Measurements from ENCODE around the gene INTS15. TPM values are rescaled to one million over a fixed set of nuclear protein-coding genes. Genes with fewer than 3 reads are reported as not detected.
A peak's percentile ranks its signal among the peaks of the same experiment; 100 is the strongest.

Gene INTS15
- total and polyA plus RNA-seq, 9 of the 15 experiments (the other 6 are each of a cell fraction or from before 2014, with no cell fraction given), result 0.52 to 28.9 (median 11.6) TPM

DNA sequence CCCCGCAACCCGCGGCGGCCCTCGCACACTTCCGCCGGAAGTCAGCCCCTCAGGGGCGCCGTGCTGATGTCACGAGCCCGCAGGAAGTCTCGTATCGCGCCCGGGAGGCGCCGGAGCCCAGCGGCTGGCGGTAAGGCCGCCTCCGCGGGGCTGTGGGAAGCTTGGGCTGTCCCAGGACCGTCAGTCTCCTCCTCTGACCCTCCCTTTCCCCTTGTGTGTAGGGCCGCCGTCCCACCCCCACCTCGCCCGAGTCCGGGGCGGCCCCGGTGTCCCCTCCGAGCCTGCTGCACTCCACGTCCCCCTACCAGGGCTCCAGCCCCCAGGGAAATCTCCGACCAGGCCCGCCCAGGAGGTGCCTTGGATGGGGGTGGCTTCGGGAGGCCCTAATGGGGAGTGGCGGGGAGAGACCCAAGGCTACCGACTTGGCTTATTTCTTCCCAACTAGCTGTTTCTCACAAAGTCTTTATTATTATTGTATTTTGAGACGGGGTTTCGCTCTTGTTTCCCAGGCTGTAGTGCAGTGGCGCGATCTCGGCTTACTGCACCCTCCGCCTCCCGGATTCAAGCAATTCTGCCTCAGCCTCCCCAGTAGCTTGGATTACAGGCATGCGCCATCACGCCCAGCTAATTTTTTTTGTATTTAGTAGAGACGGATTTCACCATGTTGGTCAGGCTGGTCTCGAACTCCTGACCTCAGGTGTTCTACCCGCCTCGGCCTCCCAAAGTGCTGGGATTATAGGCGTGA lies 12.3 kb upstream of the INTS15 start, which contains the start of gene ZDHHC4 (continued):
- TF ChIP-seq, protein P1, sequence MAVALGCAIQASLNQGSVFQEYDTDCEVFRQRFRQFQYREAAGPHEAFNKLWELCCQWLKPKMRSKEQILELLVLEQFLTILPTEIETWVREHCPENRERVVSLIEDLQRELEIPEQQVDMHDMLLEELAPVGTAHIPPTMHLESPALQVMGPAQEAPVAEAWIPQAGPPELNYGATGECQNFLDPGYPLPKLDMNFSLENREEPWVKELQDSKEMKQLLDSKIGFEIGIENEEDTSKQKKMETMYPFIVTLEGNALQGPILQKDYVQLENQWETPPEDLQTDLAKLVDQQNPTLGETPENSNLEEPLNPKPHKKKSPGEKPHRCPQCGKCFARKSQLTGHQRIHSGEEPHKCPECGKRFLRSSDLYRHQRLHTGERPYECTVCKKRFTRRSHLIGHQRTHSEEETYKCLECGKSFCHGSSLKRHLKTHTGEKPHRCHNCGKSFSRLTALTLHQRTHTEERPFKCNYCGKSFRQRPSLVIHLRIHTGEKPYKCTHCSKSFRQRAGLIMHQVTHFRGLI (CRISPR knock-in tag; IDR thresholded peaks at IDR 0.05), result no peak
- TF ChIP-seq MBD1 (CRISPR knock-in tag; IDR thresholded peaks at IDR 0.05) (no peak), DPF2 (IDR thresholded peaks at IDR 0.05) (peak; percentile 35; the same call in 1 of the 2 replicates), HDAC8 (tag; IDR thresholded peaks at IDR 0.05) (no peak), C11orf30 (IDR thresholded peaks at IDR 0.05; ENCODE audit: low read depth) (peak; percentile 78), POU5F1 (IDR thresholded peaks at IDR 0.05; ENCODE audit: borderline replicate concordance, low read depth, low read length, partially characterized antibody) (peak; percentile 31), DIDO1 (tag; IDR thresholded peaks at IDR 0.05; ENCODE audit: low read depth) (0 out of 2 replicates have a peak, but pooled peaks have one; percentile 43), SRSF3 (IDR thresholded peaks at IDR 0.05; ENCODE audit: insufficient read depth, low read length) (no peak), L3MBTL2 (IDR thresholded peaks at IDR 0.05) (peak; percentile 43), ETV1 (tag; conservative IDR thresholded peaks at IDR 0.05; ENCODE audit: low read depth) (peak; percentile 88), KDM4B (IDR thresholded peaks at IDR 0.05; ENCODE audit: borderline replicate concordance in 2 of 2, low read depth in 1 of 2) (peak in 1 of 2 experiments; percentile 92; a peak in 2 of 4 replicates), HMGN3 (IDR thresholded peaks at IDR 0.05; ENCODE audit: borderline replicate concordance, extremely low read depth, insufficient read length, low read depth, low read length) (peak; percentile 41), CSDE1 (IDR thresholded peaks at IDR 0.05) (peak in 1 of 2 experiments; percentile 61; a peak in 1 of 4 replicates), TBP (optimal IDR thresholded peaks at IDR 0.05; ENCODE audit: low read depth, low read length) (peak; percentile 75), PHF20 (IDR thresholded peaks at IDR 0.05; ENCODE audit: partially characterized antibody) (peak; percentile 95)
- TF ChIP-seq, protein P2, sequence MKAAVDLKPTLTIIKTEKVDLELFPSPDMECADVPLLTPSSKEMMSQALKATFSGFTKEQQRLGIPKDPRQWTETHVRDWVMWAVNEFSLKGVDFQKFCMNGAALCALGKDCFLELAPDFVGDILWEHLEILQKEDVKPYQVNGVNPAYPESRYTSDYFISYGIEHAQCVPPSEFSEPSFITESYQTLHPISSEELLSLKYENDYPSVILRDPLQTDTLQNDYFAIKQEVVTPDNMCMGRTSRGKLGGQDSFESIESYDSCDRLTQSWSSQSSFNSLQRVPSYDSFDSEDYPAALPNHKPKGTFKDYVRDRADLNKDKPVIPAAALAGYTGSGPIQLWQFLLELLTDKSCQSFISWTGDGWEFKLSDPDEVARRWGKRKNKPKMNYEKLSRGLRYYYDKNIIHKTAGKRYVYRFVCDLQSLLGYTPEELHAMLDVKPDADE (conservative IDR thresholded peaks at IDR 0.05; ENCODE audit: control insufficient read depth, low read depth, low read length), result peak; percentile 73
- TF ChIP-seq, protein P3, sequence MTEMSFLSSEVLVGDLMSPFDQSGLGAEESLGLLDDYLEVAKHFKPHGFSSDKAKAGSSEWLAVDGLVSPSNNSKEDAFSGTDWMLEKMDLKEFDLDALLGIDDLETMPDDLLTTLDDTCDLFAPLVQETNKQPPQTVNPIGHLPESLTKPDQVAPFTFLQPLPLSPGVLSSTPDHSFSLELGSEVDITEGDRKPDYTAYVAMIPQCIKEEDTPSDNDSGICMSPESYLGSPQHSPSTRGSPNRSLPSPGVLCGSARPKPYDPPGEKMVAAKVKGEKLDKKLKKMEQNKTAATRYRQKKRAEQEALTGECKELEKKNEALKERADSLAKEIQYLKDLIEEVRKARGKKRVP (CRISPR knock-in tag; IDR thresholded peaks at IDR 0.05), result no peak
- TF ChIP-seq, protein P4, sequence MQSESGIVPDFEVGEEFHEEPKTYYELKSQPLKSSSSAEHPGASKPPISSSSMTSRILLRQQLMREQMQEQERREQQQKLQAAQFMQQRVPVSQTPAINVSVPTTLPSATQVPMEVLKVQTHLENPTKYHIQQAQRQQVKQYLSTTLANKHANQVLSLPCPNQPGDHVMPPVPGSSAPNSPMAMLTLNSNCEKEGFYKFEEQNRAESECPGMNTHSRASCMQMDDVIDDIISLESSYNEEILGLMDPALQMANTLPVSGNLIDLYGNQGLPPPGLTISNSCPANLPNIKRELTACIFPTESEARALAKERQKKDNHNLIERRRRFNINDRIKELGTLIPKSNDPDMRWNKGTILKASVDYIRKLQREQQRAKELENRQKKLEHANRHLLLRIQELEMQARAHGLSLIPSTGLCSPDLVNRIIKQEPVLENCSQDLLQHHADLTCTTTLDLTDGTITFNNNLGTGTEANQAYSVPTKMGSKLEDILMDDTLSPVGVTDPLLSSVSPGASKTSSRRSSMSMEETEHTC (IDR thresholded peaks at IDR 0.05), result peak; percentile 22; the same call in 1 of the 2 replicates

Data from K562 (cell line).